Spleen (tissue), 11 donors: ENCODE results near the gene PBXIP1. TPM values are rescaled to one million over a fixed set of nuclear protein-coding genes. Genes with fewer than 3 reads are reported as not detected.
A peak's percentile ranks its signal among the peaks of the same experiment; 100 is the strongest.

Experiments
- DNase-seq: peaks from one replicate; pipeline ENCODE4 v3.0.0-alpha.2; 2020
- H3K27ac ChIP-seq, 8 donors: fragments of 200-600 bp; sonication (generic) in 7 of 8; 1 replicate in 4 of 8; 2 replicates in 4 of 8; pipeline versions ENCODE4 v1.5.0 to v1.8.0; 2016 to 2021; ENCODE audit warnings: inconsistent platforms in 4 of 8, mild to moderate bottlenecking in 4 of 8, moderate library complexity in 1 of 8
- H3K27me3 ChIP-seq, 7 donors: fragments of 200-600 bp; sonication (generic) in 6 of 7; replicated peaks in 1 of 7; 1 replicate in 4 of 7; 2 replicates in 3 of 7; pipeline versions ENCODE4 v1.5.0 to v1.8.0; 2016 to 2021; ENCODE audit warnings: inconsistent platforms in 3 of 7, mild to moderate bottlenecking in 1 of 7
- H3K36me3 ChIP-seq, 6 donors: fragments of 200-600 bp; sonication (generic) in 5 of 6; 1 replicate in 4 of 6; 2 replicates in 2 of 6; pipeline versions ENCODE4 v1.5.0 to v1.8.0; 2016 to 2021; ENCODE audit warnings: inconsistent platforms in 2 of 6
- H3K4me1 ChIP-seq, 6 donors: fragments of 200-600 bp; sonication (generic) in 5 of 6; 1 replicate in 3 of 6; 2 replicates in 3 of 6; pipeline versions ENCODE4 v1.5.0 to v1.8.0; 2016 to 2021; ENCODE audit warnings: inconsistent platforms in 3 of 6
- H3K4me3 ChIP-seq, 8 donors: fragments of 200-600 bp; sonication (generic) in 7 of 8; 1 replicate in 4 of 8; 2 replicates in 4 of 8; pipeline versions ENCODE4 v1.5.0 to v1.8.0; 2016 to 2021; ENCODE audit warnings: inconsistent platforms in 4 of 8, mild to moderate bottlenecking in 4 of 8, moderate library complexity in 2 of 8
- H3K9me3 ChIP-seq, 8 donors: fragments of 200-600 bp; sonication (generic) in 7 of 8; 1 replicate in 4 of 8; 2 replicates in 4 of 8; pipeline versions ENCODE4 v1.5.0 to v1.8.0; 2016 to 2021; ENCODE audit warnings: inconsistent platforms in 4 of 8
- POLR2A ChIP-seq, 3 donors: fragments of 450-650 bp; IDR thresholded peaks; one replicate each; pipeline ENCODE4 v1.5.1; 2017; ENCODE audit warnings: antibody characterized with exemption in 3 of 3, mild to moderate bottlenecking in 1 of 3
- POLR2AphosphoS5 ChIP-seq, 3 donors: sonication (generic); formaldehyde crosslinking; IDR thresholded peaks; one replicate each; pipeline ENCODE4 v1.5.1; 2017; ENCODE audit warnings: antibody characterized with exemption in 3 of 3
- WGBS, 5 donors: extraction: QIAGEN DNeasy Blood & Tissue Kit in 3 of 5; methylation state at CpG; one replicate each; pipeline versions ENCODE4 v1.1.5 to v1.1.7; 2013 to 2018; 5-methylcytosine and 5-hydroxymethylcytosine counted together
- intact Hi-C: fragments of 100-400 bp; cut with DNase I; formaldehyde crosslinking; loops from one replicate; pipeline ENCODE4 v1.15.0; 2023; ENCODE audit warnings: low total_unique reads
- polyA plus RNA-seq, 3 donors: library from polyadenylated mRNA; stranded (reverse); fragments of 200-250 nt; gene quantifications; one replicate each; pipeline ENCODE4 v1.2.1, GENCODE V29; 2013
- total RNA-seq, 7 donors: library from RNA; depleted of rRNA in 3 of 7; stranded (reverse); fragments of >200 nt in 3 of 7; fragmentation: NEBNext Ultra II Directional in 4 of 7; extraction: Animal tissue kit (Norgen Biotek cat#: 25700) in 4 of 7; gene quantifications; one replicate each; pipeline versions ENCODE4 v1.1.0 to v1.2.1, GENCODE V29; 2016 to 2021
- TF ChIP-seq, protein P1 (sequence below), 11 experiments: fragments of 200-600 bp in 7 of 11; fragments of 450-650 bp in 4 of 11; sonication (generic) in 4 of 11; IDR thresholded peaks in 8 of 11; conservative IDR thresholded peaks in 3 of 11; 1 replicate in 7 of 11; 2 replicates in 4 of 11; pipeline versions ENCODE4 v1.4.0 to v1.8.0; 2016 to 2021; ENCODE audit warnings: antibody characterized with exemption in 11 of 11, inconsistent platforms in 4 of 11, mild to moderate bottlenecking in 1 of 11
- donor health status: healthy with polysubstance abuse.
- donor health status: DM: no; HTN: no; CAD: no; lungs with moderate emphysema.
- donor health status: DM: no; HTN: no; CAD: no.
- donor health status: Bipolar disorder and iron deficiency.
- donor health status: healthy.
- donor health status: DM: no; HTN: no; CAD: no.
- donor health status: DM: yes; HTN: yes; CAD: no.

The PBXIP1 gene
- total and polyA plus RNA-seq, 10 donors, result 55.5 to 125 (median 89.5) TPM

- Histone ChIP-seq H3K27ac (peak overlapping the region; percentile 88 to 100 (median 98)), H3K27me3 (no peaks in the 10 kb centered on the region), H3K4me1 (peaks cover 32 to 88% (median 75%) of the 10 kb centered on the region in 6 donors), H3K9me3 (no peaks in the 10 kb centered on the region), H3K36me3 (peaks cover 3 to 58% (median 38%) of the 10 kb centered on the region in 6 donors), H3K4me3 (peak overlapping the region; percentile 12 to 81 (median 32))
- intact Hi-C loops, result no loop called here
- TF ChIP-seq POLR2AphosphoS5 (IDR thresholded peaks at IDR 0.05), result no peak
- TF ChIP-seq POLR2A (IDR thresholded peaks at IDR 0.05), result no peak
- TF ChIP-seq, protein P1, sequence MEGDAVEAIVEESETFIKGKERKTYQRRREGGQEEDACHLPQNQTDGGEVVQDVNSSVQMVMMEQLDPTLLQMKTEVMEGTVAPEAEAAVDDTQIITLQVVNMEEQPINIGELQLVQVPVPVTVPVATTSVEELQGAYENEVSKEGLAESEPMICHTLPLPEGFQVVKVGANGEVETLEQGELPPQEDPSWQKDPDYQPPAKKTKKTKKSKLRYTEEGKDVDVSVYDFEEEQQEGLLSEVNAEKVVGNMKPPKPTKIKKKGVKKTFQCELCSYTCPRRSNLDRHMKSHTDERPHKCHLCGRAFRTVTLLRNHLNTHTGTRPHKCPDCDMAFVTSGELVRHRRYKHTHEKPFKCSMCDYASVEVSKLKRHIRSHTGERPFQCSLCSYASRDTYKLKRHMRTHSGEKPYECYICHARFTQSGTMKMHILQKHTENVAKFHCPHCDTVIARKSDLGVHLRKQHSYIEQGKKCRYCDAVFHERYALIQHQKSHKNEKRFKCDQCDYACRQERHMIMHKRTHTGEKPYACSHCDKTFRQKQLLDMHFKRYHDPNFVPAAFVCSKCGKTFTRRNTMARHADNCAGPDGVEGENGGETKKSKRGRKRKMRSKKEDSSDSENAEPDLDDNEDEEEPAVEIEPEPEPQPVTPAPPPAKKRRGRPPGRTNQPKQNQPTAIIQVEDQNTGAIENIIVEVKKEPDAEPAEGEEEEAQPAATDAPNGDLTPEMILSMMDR (IDR thresholded peaks at IDR 0.05 in 8 of 11, conservative IDR thresholded peaks at IDR 0.05 in 3 of 11), result no peak
- peak; percentile 76 for DNase-seq
- WGBS, 5 donors, result 39 to 52% (median 45%) methylated on average over 16 to 22 of the region's 22 CpGs
These were observed 14.1 kb upstream of the PBXIP1 start for GRCh38 chr1:154969860-154970452.

DNA sequence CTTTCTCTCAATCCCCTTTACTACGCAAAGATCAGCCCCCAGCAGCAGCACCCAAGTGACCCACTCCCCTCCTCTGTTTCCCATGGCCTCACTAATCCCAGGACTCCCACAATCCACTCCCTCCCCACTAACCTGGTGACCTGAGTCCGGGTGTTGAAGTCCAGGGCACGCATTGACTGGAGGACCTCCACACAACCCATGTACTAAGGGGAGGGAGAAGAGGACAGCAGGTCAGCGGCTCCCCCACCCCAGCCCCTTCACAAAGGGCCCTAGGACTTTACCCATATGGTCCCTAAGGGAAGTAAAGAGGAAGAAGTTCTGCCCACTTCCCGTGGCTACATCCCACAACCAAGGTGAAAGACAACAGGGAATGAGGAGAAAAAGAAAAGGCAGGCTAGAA lies 13.3 kb upstream of the PBXIP1 start:
- 62 to 76% (median 68%) methylated on average over 5 of the region's 5 CpGs for WGBS, 5 donors
- peak; percentile 59 for DNase-seq
- Histone ChIP-seq H3K4me1 (peaks cover 32 to 95% (median 78%) of the 10 kb centered on the region in 6 donors), H3K27ac (peak overlapping the region in 7 of 8 donors; percentile 92 to 100 (median 99)), H3K36me3 (peaks cover 3 to 65% (median 46%) of the 10 kb centered on the region in 6 donors), H3K9me3 (no peaks in the 10 kb centered on the region), H3K27me3 (no peaks in the 10 kb centered on the region), H3K4me3 (peak overlapping the region in 6 of 8 donors; percentile 12 to 81 (median 36))
- intact Hi-C loops, result no loop called here
- TF ChIP-seq, protein P1 (IDR thresholded peaks at IDR 0.05 in 8 of 11, conservative IDR thresholded peaks at IDR 0.05 in 3 of 11), result no peak
- TF ChIP-seq POLR2AphosphoS5 (IDR thresholded peaks at IDR 0.05) (no peak), POLR2A (IDR thresholded peaks at IDR 0.05) (no peak)

DNA sequence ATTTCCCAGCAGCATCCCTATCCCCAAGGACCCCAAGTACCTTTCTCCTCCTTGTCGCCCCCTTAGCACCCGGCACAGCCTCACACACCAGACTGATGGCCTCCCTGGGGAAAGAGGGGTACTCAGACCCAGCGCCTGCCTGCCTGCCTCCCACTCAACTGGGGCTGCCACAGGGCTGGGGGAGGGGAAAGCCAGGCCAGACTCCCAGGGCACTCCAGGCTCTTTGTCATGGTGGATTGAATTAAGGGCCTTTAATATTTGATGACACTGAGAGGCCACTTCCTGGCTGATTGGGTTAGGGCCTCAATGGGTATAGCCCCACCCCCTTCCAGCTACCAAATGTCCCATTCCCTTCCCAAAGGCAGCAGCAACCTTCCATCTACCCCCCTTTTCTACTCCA lies 12.8 kb upstream of the PBXIP1 start:
- Histone ChIP-seq H3K4me3 (peak overlapping the region in 1 of 8 donors; percentile 81), H3K27ac (peak overlapping the region in 7 of 8 donors; percentile 92 to 100 (median 99)), H3K9me3 (no peaks in the 10 kb centered on the region), H3K4me1 (peaks cover 32 to 100% (median 79%) of the 10 kb centered on the region in 6 donors), H3K27me3 (no peaks in the 10 kb centered on the region), H3K36me3 (peaks cover 3 to 70% (median 50%) of the 10 kb centered on the region in 6 donors)
- intact Hi-C loops, result no loop called here
- 78 to 93% (median 92%) methylated on average over 3 of the region's 3 CpGs for WGBS, 5 donors
- DNase-seq, result no peak
- TF ChIP-seq, protein P1 (IDR thresholded peaks at IDR 0.05 in 8 of 11, conservative IDR thresholded peaks at IDR 0.05 in 3 of 11), result no peak
- no peak for TF ChIP-seq POLR2A (IDR thresholded peaks at IDR 0.05)
- peak in 1 of 3 donors; percentile 29 for TF ChIP-seq POLR2AphosphoS5 (IDR thresholded peaks at IDR 0.05)

GRCh38 chr1:154967331-154967950 lies 11.5 kb upstream of the PBXIP1 start:
- peaks cover 33 to 100% (median 81%) of the 10 kb centered on the region in 6 donors for H3K4me1 ChIP-seq
- 64 to 86% (median 81%) methylated on average over 5 of the region's 5 CpGs for WGBS, 5 donors

More at GRCh38 chr1:154967331-154967950, 11.5 kb upstream of the PBXIP1 start:
- peak overlapping the region in 7 of 8 donors; percentile 4 to 100 (median 96) for H3K27ac ChIP-seq
- intact Hi-C loops, result no loop called here
- no peaks in the 10 kb centered on the region for H3K9me3 ChIP-seq
- peaks cover 3 to 82% (median 60%) of the 10 kb centered on the region in 6 donors for H3K36me3 ChIP-seq
- H3K4me3 ChIP-seq, result no peak overlapping the region
- TF ChIP-seq, protein P1 (IDR thresholded peaks at IDR 0.05 in 8 of 11, conservative IDR thresholded peaks at IDR 0.05 in 3 of 11), result no peak
- no peak for TF ChIP-seq POLR2A (IDR thresholded peaks at IDR 0.05)
- no peak for TF ChIP-seq POLR2AphosphoS5 (IDR thresholded peaks at IDR 0.05)
- no peaks in the 10 kb centered on the region for H3K27me3 ChIP-seq
- no peak for DNase-seq
